H1 (cell line): ENCODE measurements around the gene NOC4L.
"Not testable (repeated sequence)": the region's sequence is repeated elsewhere in the genome, so short reads cannot be mapped to it uniquely, and the experiment has no call there.

Experiments
- CEBPB ChIP-seq: IDR thresholded peaks from 2 replicates; pipeline ENCODE4 v1.6.1; 2012; ENCODE audit warnings: low read depth, low read length
- CTCF ChIP-seq, 3 experiments: IDR thresholded peaks; 1 replicate in 2 of 3; 2 replicates in 1 of 3; pipeline versions ENCODE4 v1.5.1 to v1.6.1; 2011; ENCODE audit warnings: low read length in 3 of 3, mild to moderate bottlenecking in 3 of 3, inconsistent platforms in 2 of 3, low read depth in 1 of 3, moderate library complexity in 1 of 3; ENCODE audit not compliant: insufficient read depth in 1 of 3; ENCODE audit errors: control extremely low read depth in 1 of 3
- EZH2 ChIP-seq: fragments of 200-600 bp; sonication (generic); IDR thresholded peaks from 2 replicates; pipeline ENCODE4 v1.7.1; 2012; ENCODE audit warnings: low read depth, mild to moderate bottlenecking, moderate library complexity, low read length, inconsistent platforms; ENCODE audit not compliant: severe bottlenecking
- GABPA ChIP-seq: IDR thresholded peaks from 2 replicates; pipeline ENCODE4 v1.6.1; 2011; ENCODE audit warnings: mild to moderate bottlenecking, low read length, moderate library complexity, borderline replicate concordance; ENCODE audit not compliant: insufficient read depth
- RXRA ChIP-seq: IDR thresholded peaks from 2 replicates; pipeline ENCODE4 v1.6.1; 2011; ENCODE audit warnings: low read depth, mild to moderate bottlenecking, low read length, moderate library complexity; ENCODE audit not compliant: insufficient read depth
- SP1 ChIP-seq: IDR thresholded peaks from 2 replicates; pipeline ENCODE4 v1.6.1; 2011; ENCODE audit warnings: low read depth, low read length

GRCh38 chr12:132149526-132149925 is 5.3 kb downstream of the NOC4L start:
- TF ChIP-seq SP1; CTCF (IDR thresholded peaks at IDR 0.05; ENCODE audit: control extremely low read depth in 1 of 3, insufficient read depth in 1 of 3, low read depth in 1 of 3, low read length in 3 of 3); CEBPB; EZH2; RXRA; GABPA: not testable (repeated sequence)
